GM21529 (cell line): ENCODE results near the gene PSMB11.

ENCODE experiments used
- ATAC-seq: cut with Tn5 transposase; IDR thresholded peaks from one replicate; pipeline ENCODE4 v1.9.1; 2021; ENCODE audit not compliant: unreplicated experiment

The PSMB11 gene

DNA sequence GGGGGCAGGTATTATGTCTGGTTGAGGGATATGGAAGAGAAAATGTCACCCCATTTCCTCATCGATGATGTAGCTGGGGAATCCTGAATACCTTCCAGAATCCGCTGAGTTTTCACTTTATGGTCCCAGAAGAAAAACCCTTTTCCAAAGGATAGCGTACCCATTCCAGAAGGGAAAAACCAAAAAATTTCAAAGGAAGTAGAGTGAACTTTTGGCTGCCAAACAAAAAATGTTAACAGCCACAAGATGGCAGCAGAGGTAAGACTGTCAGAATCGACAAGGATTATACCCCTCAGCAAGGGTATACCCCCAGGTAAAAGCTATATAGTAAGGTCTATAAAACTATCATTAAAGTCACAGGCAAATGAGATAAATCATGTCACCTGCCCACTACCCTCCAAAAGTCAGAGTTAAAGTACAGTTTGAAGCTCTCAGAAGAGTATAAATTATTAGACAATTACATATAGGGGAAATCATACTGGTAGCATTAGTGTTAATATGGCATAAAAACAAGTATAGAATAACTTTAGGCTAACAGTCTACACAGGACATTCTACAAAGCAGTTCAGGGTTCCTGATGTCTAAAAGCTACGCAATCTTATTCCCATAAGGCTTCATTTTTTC is 34.9 kb downstream of the PSMB11 start:
- no peak for ATAC-seq

DNA sequence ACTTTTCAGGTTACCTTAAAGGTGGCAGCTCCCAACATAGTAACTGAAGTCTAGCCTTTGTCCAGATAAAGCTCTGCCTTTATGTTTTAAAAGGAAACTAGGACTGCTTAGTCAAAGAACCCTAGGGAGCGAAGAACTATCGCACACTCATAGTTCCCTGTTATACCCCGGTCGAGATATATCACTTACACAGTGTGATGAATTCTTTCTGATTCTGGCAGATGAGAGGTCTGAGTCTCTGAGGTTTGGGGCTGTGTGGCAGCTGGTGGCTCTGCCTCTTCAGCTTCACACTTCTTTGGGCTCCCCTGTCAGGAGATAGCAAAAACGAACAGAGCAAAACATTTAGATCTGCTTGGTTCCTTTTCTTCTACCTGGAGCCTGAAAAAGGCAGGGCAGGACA is 36.0 kb downstream of the PSMB11 start:
- no peak for ATAC-seq

DNA sequence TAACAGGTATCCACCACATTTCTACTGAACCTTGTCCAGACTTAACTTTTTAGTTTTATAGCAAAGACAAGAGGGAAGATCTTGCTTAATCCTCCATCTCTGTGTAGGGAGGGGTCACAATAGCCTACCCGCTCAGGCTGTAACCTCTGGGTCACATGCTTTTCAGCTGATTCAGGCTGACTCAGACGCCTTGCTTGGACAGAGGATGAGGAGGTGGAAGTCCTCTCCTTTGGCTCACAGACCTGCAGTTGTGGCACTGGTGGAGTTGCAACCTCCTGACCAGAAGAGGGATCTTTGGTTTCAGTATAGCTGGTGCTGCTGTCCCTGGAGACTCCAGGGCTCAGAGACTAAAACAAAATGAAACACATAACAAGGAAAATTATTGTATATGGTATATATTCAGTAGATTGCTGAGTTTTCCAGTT is 36.7 kb downstream of the PSMB11 start:
- no peak for ATAC-seq

DNA sequence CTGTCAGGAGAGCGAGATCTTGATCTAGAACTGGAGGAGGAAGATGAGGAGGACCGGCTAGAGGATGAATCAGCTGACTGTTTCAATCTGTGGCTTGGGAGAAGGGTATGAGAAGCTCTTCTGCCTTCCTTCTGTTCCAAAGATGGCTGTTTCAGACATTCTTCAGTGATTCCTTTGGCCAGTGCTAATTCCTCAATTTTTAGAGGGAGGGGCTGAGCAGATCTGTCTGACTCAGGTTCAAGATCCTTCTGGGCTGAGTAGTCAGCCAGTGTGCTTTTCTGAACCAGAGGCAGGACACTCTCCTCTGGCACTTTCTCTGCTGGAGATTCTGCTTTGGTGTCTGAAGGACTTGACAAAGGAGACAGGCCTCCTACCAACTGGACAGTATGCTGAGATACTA is 37.7 kb downstream of the PSMB11 start:
- no peak for ATAC-seq

DNA sequence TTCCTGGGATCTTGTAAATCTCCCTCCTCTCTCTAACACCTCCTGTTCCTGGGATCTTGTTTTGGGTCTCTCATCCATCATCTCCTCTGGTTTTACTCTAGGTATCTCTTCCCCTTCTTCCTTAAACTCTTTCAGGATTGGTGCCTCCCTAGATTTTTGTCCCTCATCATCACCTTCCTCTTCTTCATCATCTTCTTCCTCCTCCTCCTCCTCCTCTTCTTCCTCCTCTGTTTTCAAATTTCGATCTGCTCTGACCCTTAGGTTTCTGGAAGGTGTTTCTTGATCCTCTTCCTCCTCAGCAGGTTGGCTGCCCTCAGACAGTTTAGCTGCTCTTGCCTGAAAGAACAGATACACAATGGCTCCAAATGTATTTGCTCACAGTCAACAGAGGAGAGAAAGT is 38.5 kb downstream of the PSMB11 start:
- no peak for ATAC-seq

DNA sequence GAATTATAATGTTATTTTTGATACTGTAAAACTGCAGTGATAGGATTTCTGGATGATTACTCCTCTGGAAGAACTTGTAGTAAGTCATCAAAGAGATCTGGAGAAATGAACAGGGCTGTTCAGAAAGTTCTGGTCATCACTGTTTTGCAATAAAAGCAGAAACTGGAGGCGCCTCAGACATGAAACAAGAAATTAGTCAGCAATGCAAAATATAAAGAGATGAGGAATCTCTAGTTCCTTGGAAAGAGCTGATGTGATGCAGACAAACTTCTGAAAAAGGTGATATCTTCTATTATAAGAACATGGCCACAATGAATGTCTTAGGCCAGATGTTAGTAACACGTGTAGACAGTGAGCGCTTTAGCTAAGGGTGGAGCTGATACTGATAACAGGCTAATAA is 43.4 kb downstream of the PSMB11 start:
- no peak for ATAC-seq

DNA sequence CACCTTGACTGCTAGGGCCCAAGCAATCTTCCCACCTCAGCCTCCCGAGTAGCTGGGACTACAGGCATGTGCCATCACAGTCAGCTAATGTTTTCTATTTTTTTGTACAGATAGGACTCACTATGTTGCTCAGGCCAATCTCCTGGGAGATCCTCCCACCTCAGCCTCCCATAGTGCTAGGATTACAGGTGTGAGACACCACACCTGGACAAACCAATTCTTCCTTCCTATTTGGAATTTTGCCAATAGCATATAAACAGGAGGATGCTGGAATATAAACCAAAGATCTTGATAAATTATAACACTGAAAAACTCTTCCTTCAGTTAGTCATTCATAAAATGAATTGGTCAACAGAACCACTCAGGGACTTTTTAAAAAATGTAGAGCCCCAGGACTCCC is 44.6 kb downstream of the PSMB11 start:
- no peak for ATAC-seq

DNA sequence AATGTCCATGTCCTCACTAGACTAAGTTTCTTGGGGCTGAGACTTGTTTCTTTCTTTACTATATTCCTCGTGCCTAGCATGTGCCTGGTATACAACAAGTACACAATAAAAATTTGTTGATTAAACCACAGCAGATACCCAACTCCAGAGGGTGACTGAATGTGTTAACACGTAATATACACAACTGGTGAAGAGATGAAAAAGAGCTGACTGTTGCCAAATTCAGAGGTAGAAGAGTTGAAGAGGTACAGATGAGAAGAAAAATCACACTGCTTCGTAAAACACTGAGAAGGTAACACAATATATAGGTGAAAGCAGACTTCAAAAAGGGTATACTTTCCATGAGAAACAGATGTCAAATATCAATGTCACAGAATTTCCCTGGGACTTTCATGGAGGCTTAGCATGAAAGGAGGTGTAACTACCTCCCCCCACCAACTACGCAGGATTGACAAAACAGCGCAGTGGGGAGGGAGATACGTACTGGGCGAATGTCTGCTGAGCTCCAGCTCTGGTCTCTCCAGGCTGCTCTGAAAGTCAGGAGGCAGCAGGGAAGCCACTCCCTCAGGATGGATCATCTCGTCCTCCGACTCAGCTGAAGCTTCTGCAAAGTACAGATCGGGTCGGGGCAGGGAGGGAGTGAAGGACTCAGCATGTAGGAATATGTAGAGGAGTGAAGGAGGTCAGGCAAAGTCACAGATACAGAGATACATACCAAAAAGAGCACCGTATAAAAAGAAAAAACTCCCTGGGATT is 47.7 kb downstream of the PSMB11 start:
- no peak for ATAC-seq

DNA sequence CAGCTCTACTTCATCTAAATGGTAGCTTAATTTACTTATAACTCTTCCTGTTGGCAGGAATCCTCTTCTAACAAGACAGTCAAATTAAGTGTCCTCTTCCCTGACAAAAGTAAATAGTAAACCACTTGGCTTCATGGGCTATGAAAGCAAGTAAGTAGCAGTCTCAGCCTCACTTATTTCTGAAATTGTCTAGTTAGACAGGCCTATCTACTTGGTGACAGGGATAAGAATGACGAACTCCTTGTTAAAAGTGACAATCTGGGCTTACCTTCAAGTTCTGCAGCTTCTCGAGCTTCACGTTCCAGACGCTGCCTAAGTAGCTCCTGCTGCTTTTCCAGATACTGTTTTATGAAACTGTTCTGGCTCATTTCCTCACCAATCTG is 48.2 kb downstream of the PSMB11 start:
- ATAC-seq = no peak

DNA sequence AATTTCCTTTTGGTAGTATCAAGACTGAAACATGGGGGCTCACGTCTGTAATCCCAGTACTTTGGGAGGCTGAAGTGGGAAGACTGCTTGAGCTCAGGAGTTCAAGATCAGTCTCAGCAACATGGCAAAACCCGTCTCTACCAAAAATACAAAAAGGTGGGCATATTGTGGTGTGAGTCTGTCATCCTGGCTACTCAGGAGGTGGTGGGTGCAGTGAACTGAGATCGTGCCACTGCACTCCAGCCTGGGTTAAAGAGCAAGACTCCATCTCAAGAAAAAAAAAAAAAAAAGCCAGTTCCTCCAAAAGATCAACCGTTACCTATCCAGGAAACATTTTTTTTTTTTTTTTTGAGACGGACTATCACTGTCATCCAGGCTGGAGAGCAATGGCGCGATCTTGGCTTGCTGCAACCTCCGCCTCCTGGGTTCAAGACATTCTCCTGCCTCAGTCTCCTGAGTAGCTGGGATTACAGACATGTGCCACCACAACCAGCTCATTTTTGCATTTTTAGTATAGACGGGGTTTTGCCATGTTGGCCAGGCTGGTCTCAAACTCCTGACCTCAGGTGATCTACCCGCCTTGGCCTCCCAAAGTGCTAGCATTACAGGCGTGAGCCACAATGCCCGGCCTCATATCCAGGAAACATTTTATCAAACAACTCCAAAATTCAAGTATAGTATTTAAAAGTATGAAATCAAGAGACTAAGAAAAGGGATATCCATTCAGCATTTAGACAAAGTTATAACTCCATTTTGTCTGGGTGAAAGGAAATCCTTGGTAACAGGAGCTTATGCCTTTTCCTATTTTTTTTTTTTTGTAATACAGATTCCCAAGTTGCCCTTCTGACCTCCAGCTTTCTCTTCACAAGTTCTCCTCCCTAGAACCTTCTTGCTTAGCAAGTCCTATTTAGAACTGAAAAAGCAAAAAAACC is 49.5 kb downstream of the PSMB11 start:
- no peak for ATAC-seq

DNA sequence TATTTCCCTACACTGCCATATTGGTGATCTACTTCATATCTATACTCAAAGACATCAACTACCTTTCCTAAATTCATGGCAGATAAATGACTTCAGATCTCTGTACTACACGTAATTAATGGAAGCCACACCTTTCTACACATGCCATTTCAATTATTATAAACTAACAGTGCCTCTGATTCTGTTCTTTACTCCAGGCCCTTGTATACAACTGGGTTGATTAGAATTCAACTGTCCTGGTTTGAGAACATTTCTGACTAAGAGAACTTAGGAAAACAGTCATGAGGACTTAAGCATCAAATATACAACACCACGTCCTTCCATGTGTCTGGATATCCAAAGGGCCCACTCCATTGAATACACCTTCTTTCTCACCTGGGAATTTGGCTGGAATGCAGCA is 51.1 kb downstream of the PSMB11 start:
- ATAC-seq = no peak

DNA sequence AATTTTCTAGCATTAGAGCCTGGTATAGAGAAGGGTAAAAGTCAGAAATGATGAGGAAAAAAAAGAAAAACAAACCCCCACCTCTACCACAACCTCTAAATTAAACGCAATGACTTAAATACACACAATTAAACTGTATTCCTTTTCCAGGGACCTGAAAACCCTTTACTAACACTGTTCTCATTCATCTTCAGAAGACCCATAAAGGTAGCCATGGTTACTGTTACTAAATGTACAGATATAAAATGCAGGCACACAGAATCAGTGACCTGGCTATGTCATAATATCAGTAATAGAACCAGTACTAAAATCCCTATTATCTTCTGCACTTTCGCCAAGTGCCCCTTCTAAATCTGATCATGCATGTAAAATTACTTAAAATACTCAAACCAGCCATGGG is 51.5 kb downstream of the PSMB11 start:
- ATAC-seq = no peak
